Left forelimb (tissue), 1 donor: ENCODE measurements around the gene CRYGN.

Source experiments
- DNase-seq: peaks from one replicate; pipeline ENCODE4 v3.0.0-alpha.2; 2018; ENCODE audit warnings: low spot score

Gene CRYGN

DNA sequence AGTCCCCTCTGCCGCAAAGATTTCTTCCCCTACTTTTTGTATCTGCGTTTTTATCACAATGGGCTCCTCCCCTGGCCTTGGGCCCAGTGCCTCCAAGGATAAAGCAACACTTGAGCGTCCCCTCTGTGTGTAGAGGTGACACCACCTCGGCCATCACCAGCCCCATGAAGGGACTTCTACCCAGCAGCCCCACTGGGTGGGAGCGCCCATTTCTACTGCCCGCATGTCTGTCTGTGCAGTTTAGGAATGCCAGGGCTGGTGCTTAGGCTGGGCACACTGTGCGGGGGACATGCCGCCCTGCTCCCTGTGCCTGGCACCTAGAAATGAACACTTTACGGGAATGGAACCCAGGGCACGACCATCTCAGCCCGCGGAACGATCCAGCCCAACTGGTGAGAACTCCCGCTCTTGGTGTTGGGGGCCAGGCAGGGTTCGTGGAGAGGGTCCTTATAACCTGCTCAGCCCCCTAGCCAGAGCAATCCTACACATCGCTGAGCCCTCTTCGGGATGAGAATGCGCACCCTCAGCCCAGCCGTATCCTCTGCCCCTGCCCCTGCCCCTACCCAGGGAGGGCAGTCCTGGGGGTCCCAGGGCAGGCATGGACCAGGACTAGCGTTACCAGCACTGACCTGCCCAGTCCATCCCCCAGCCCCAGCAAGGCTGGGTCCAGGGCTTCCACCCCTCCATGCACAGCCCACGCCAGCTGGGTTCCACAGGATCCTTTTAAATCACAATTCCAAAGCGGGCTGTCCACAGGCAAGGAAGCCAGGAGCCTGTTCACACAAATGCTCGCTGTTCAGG lies 12.8 kb downstream of the CRYGN start:
- DNase-seq, result no peak

DNA sequence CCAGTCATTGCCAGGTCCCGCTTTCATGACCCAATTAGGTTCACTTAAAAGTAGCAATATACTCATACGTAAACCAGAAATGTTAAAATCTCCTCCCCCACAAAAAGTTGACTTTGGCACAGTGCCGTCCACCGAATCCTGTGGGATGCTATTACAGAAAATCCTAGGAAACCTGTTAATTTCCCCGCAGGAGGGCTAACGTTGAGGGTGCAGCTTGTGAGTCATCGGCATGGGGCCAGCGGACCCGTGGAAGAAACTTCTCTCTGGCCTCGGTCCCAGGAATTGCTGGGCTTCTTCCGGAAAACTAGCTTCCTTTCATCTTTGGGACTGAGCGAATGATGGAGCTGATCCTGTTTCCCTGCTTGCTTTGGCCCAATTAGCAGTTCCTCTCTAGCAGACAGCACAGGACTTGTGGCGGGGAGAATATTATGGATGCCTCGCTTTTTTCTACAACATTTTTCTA lies 13.5 kb downstream of the CRYGN start:
- DNase-seq, result no peak

DNA sequence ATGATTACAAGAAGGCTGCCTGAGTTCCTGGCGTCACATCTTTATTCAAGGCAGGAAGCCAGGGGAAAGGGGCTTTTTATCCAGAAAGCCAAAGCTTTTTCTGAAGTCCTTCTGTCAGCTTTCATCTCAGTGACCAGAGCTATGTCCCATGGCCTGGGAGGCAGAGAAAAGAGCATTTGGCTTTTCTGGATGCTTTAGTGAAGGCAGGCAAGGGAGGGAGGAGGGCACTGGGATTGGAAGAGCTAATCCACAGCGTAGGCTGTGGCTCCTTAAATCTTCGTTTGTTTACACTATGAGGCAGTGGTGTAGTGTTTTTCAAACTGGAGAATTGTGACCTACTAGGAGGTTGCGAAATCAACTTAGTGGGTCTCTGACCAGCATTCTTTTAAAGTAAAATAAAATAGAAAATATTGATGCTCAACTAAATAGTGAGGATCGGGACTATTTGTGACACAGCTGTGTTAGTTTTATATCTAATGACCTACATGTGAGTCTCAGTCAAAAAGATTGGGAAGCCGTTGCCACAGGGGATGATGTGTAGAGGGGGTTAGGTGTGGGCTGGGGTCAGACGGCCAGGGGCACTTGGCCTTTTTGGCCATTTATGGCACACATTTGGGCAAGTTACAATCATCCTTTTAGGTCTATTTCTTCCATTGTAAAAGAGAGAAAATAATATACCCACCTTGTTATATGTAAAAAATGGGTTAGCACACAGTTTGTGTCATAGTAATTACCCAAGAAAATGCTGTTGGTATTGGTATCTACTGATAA lies 14.1 kb downstream of the CRYGN start:
- no peak for DNase-seq

DNA sequence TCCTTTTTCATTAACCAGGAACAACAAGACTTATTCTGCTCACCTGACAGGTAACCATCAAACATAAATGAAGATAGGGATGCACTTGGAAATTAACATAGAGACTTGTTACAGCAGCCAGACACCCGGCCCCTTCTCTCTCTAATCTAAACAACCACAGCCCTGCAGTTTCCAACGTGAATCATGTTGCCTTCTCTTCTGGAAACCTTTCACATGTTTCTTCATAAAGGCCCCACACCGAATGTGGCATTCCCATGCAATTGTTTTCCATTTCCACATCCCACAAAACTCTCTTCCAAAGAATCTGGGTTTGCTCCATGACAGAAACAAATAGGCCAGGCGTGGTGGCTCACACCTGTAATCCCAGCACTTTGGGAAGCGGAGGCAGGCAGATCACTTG lies 15.1 kb downstream of the CRYGN start:
- no peak for DNase-seq

DNA sequence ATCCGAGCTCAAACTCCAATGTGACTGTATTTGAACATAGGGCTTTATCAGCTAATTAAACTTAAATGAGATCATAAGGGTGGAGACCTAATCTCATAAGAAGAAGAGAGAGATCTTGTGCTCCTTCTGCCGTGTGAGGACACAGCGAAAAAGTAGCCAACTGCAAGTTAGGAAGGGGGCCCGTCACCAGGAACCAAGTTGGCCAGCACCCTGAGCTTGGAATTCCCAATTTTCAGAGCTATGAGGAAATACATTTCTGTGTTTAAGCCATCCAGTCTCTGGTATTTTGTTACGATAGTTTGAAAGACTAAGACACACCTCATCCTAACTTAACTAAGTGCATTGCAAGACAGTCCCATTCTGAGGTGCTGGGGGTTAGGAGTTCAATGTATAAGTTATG lies 16.0 kb downstream of the CRYGN start:
- DNase-seq, result no peak

DNA sequence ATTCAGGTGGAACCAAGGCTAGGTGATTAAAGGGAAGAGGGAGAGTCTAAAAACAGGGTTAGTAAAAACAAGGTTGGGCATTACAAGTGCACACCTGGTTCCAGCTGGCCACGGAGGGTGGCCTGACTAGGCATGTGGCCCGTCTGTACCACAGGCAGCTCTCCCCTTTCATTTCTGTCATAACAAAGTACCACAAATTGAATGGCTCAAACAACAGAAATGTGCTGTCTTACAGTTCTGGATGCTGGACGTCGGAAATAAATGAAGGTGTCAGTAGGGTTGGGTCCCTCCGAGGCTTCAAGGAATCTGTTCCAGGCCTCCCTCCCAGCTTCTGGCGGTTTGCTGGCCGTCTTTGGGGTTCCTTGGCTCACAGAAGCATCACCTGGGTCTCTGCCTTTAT lies 16.7 kb downstream of the CRYGN start:
- DNase-seq, result no peak

DNA sequence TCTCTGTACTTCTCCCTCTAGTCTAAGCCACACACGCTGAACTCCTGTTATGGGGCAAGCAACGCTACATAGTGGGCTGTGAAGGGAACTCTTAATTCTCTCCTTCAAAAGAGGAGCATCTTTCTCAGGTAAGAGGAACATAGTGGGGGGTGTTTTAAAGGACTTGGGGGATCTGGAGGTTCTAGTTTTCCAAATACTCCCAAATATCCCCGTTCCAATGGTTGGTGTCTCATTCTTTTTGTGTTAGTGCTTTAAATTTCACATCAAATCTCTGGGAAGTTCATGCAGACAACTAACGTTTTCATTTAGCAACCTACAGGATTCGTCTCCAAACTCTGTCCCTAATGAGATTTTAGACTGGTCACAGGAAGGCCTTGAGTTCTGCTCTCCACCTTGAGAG lies 17.7 kb downstream of the CRYGN start:
- no peak for DNase-seq

DNA sequence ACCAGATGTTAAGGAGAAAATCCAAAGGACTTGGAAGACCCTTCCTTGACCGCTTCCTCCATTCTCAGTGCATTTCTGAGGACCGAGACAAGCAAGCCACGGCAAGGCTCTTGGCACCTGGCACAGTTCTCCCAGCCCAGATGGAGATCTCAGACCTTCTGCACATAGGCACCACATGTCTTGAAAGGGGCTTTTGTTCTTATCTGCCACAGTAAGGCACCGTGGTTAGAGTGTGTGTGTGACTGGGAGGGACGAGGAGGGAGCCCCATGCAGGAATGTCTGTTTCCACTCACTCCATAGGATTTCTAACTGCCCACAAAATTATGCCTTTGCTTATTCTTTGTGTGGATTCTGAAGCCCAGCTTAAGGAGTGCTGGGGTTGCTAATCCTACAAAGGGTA lies 19.8 kb downstream of the CRYGN start:
- DNase-seq, result no peak

DNA sequence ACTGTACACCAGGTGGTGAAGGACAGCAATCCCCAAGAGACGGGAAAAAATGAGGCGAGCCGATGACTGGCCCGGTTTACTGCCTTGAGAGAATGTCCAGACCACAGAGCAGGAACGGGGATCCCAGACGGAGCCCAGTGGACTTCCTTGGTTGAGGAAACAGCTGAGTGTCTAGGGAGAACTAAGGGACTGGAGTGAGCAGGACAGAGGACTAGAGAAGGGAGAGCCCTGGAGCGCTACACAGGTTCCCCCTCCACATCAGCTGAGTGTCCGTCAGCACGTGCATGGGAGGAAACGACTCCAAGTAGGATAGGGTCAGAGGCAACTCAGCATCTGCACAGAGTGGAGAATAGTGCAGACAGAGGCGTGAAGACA lies 23.0 kb downstream of the CRYGN start:
- no peak for DNase-seq

DNA sequence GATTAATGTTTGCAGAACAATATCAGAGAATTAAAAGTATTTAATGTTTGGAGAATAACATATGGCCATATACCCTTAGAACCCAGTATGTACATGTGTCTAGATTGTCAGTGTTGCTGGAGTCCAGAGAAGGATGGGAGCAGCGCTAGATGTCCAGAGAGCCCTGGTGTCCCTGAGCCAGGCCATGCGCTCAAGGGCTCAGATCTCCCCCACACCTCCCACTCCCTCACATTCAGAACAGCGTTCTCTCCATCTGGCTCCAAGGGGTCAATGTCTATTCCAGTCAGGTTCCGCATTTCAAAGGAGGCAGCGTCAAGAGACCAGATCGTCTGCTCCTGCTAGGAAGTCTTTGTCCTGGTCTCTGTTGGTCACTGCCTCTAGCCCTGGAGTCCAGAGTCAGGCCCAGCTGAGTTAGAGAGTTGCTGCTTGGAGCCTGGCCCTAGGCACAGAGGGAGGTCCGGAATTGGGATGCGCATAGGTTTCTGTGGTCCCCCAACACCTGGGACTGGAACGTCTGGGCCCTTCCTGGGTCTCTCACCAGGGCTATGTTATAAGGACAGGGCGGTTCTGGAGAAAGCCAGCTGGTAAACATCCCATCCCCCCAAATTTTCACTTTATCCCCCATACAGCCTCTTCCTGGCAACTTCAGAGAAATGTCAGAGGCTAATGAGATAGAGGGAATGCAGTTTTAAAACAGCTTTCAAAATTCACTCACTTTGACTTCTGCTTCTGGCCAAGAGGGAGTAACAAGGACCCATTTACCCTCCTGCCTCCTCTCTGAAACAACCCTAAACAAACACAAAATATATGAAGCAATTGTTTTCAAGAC lies 23.6 kb downstream of the CRYGN start:
- no peak for DNase-seq

DNA sequence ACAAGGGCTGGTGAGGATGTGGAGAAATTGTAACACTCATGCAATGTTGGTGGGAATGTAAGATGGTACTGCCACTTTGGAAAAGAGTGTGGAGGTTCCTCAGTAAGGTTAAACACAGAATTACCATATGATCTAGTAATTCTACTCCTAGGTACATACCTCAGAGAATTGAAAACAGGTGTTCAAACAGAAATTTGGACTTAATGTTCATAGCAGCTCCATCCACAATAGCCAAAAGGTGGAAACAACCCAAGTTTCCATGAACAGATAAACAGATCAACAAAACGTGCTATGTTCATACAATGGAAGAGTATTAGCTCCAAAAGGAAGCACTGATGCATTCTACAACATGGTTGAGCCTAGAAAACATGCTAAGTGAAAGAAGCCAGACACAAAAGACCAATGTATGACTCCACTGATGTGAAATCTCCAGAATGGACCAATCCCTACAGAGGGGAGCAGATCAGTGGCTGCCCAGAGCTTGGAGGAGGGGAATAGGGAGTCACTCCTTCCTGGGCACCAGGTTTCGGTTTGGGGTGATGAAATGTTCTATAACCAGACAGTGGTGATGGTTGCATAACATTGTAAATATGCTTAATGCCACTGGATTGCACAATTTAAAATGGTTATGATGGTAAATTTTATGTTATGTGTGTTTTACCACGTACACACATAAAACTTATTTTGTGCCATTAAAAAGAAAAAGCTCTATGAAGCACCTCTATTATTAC lies 24.4 kb downstream of the CRYGN start:
- no peak for DNase-seq

DNA sequence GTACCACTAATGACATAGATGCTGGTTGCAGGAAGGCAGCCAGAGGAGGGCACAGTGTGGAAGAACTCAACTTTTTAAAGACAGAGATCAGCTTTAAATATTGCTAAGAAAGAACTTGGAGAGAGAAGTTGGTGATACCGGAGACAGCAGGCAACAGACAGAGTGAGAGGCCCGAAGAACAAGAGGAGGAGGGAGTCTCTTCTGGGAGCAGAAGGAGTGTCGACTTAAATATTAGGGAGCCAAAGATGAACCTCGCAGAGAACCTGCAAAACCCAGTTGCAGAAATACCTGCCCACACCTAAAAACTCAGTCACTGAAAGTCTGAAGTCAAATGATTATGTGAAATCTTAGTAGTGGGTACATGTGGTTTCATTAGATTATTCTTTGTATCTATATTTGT lies 26.7 kb downstream of the CRYGN start:
- DNase-seq, result no peak

DNA sequence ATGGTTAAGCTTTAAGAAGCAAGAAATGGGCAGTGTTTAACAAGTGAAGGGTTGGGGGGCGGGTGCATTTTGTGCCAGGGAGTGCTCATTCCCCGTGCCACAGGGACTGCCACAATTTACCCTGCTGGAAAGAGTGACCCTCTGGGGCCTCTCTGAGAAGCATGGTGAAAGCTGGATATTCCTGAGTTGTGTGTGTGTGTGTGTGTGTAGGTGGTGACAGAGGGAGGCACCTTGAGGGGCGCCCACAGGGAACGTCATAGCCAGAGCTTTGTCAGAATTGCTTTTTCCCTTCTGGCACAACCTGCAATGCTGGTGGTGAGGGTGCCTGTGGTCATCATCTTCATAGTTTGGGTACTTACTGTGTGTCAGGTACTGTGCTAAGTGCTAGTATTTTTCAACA lies 27.6 kb downstream of the CRYGN start:
- DNase-seq, result no peak

DNA sequence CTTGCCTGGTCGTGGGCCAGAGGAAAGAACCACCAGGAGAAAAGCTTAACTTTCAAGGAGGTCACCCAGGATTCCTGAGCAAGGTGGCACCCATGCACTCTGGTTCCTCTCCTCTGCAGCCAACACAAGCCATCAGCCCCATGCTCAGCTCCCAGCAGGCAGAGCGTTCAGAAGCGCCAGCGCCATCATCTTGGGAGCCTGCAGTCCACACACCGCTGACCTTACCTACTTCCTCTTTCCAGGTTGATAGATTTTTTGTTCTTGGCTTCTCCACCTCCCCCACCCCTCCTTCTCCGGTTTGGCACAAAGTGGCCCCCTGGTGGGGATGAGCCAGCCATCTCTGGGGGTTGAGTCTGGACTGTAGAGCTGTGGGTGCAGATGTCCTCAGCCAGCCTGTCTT lies 28.4 kb downstream of the CRYGN start:
- DNase-seq, result no peak

DNA sequence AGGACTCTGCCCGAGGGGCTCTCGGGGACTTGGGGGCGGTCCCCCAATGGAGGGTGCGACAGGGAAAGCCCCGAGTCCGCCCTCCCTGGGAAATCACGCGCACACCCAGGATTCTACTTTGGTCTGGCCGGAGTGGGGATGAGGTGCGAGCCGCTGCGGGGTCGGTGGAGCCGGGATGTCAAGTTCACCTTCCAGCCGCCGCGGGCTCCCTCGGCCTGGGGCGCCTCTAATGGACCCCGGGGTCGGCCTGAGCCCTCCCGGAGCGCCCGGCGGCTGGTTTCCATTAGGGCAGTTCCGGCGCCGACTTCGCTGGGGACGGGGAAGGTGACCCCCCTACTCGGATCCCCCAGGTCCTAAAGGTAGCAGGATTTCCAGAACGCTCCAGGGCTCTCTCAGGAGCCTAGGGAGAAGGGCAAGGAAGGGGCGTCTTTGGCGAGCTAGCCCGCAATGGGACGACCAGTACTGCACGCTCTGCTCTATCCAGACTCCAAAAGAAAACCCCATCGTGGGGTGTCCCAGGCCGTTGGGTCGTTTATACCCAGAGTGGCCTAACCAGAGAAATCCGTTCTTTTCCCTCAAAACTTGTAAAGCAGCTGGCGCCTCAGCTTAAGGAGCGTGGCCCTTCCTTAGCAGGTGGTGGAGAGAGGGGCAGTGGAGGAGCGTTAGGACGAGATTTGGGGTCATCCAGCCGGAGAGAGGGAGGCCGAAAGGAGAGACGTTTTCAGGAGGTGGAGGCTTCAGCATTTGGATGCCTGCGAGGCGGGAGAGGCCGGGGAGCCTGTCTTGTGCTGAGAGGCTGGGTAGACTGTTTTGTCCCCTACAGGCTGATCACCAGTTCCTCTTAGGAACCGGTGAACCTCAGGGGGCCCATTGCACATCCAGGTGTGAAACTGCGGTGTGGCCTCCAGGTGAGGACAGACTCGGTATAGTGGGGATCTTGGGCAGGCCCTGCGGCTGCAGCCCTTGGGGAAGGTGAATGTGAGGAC lies 29.2 kb downstream of the CRYGN start:
- DNase-seq, result no peak

DNA sequence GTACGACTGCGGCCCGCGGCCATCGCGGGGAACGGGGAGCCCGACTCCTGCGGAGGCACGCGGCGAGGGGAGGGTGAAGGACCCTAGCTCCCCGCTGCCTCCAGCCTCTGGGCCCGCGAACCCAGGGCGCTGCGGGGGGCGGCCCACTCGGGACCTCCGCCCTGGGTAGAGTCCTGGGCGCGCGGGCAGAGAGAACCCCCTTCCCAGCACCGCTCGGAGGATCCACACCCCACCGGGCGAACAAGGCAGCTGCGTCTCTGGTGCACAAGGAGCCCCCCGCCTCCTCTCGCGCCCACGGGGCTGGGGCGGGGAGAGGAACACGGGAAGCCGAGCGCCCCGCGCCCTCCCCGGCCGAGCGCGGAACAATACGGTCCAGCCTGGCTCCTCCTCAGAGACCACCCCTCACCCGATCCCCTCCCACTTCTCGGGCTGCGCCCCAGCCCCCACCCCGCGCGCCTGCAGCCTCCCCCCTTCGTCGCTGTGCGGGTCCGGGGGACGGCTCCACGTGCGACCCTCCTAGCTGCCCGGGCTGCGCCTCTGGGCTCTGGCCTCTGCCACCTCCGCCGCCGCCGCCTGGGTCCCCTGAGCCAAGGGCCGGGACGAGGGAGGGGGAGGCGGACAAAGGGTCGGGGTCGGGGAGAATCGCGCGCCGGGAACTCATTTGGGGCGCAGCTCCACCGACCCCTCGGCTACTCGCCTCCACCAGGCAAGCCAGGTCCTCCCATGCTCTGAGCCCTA lies 30.1 kb downstream of the CRYGN start, which contains the start of gene WDR86:
TSS of gene WDR86 (minus strand) at position 372 of the 738 bp plus-strand sequence. CDS start 449 bp downstream, outside the sequence.
- DNase-seq, result no peak

DNA sequence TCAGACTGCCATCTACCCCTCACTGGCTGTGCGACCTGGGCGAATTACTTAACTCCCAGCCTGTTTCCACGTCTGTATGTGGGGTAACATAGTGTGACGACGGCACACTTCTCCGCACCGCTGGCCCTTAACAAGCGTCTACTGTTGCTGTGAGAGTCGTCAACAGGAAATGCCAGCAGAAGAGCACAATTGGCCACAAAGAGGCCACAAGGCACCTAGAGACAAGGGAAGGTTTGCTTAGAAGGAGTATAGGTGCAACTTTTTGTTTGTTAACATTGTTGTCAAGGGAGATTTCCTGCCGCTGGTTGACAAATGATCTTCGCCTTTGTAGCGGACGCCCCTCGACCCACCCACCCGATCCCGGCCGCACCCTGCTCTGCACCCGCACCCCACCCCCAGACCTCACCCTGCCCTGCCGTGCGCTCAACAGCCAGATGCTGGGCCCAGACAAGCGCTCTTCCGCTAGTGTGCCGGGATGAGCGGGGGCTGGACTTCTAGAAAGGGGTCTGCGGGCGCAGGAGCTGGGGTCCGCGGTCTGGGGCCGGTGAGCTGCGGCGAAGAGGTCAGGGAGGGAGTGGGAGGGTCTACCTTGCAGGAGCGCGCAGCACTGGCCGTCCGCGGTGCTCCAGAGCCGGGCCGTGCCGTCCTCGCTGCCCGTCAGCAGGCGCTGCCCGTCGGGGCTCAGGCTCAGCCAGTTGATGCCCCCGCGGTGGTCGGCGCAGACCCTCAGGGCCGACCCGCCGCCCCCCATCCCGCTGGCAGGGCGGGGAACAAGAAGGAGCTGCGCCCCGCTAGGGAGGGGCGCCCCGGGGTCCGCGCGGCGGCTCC lies 30.9 kb downstream of the CRYGN start:
- no peak for DNase-seq

DNA sequence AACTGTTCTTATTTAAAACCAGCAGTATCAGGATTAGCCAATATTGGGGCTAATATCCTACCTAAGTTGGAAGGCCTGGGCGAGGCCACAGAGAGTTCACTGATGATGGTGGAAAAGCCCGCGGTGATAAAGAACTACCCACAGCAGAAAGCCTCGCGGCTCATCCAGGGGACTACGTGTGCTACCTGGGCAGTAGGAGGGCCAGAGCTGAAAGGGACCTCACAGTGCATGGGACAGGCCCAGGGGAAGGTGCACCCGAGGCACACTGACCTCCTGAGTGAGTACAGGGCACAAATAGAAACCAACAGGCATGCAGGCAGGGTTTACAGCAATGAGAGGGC lies 31.5 kb downstream of the CRYGN start:
- no peak for DNase-seq
